ENCODE measurements around the gene SLX9.

- TF ChIP-seq CTCF (IDR thresholded peaks at IDR 0.05; ENCODE audit: poor library complexity, severe bottlenecking): no peak
- no peak for TF ChIP-seq POLR2AphosphoS5 (IDR thresholded peaks at IDR 0.05)
- TF ChIP-seq RAD21 (conservative IDR thresholded peaks at IDR 0.05): no peak
- no peak for TF ChIP-seq EZH2 (IDR thresholded peaks at IDR 0.05; ENCODE audit: borderline replicate concordance, insufficient read depth, low read length, poor library complexity, severe bottlenecking)
- TF ChIP-seq TAF1 (IDR thresholded peaks at IDR 0.05; ENCODE audit: low read depth): no peak
- no peak for TF ChIP-seq REST (IDR thresholded peaks at IDR 0.05; ENCODE audit: borderline replicate concordance)
- no peak for TF ChIP-seq MXI1 (conservative IDR thresholded peaks at IDR 0.05; ENCODE audit: poor library complexity, severe bottlenecking)
- TF ChIP-seq SMC3 (conservative IDR thresholded peaks at IDR 0.05; ENCODE audit: poor library complexity): no peak
Observed at GRCh38 chr21:44957901-44958451, 18.1 kb downstream of the SLX9 start.
